DND-41 (cell line): ENCODE measurements around the gene SART3.

Experiments
- CTCF ChIP-seq: IDR thresholded peaks from 2 replicates; pipeline ENCODE4 v1.5.1; 2012; ENCODE audit warnings: borderline replicate concordance, low read length, moderate library complexity, mild to moderate bottlenecking; ENCODE audit not compliant: poor library complexity, severe bottlenecking; ENCODE audit errors: extremely low read depth
- EZH2 ChIP-seq: IDR thresholded peaks from 3 replicates; pipeline ENCODE4 v1.6.1; 2012; ENCODE audit warnings: borderline replicate concordance, low read depth, mild to moderate bottlenecking, moderate library complexity, low read length, inconsistent platforms; ENCODE audit not compliant: severe bottlenecking

- TF ChIP-seq CTCF (no peak), EZH2 (no peak)
Measured at GRCh38 chr12:108523365-108523764, 37.6 kb downstream of the SART3 start.
